Fibroblast of mammary gland (primary cell): Measurements from ENCODE around the gene RAPGEF4.

Experiments
- DNase-seq: peaks from one replicate; pipeline ENCODE4 v3.0.0-alpha.2; 2010; ENCODE audit warnings: low read depth
- H3K4me3 ChIP-seq: 2 replicates; pipeline ENCODE4 v1.5.1; 2011; ENCODE audit warnings: low read depth, mild to moderate bottlenecking, low read length, moderate library complexity; ENCODE audit not compliant: control insufficient read depth
- CTCF ChIP-seq: conservative IDR thresholded peaks from 2 replicates; pipeline ENCODE4 v1.5.1; 2011; ENCODE audit warnings: low read depth, low read length, inconsistent platforms; ENCODE audit not compliant: control insufficient read depth, insufficient read depth

The RAPGEF4 gene

GRCh38 chr2:173064151-173064805, 328.6 kb downstream of the RAPGEF4 start:
- TF ChIP-seq CTCF = no peak
- no peak for DNase-seq
- no peak overlapping the region for H3K4me3 ChIP-seq

GRCh38 chr2:173066887-173067676, 331.4 kb downstream of the RAPGEF4 start:
- TF ChIP-seq CTCF = no peak
- no peak overlapping the region for H3K4me3 ChIP-seq
- DNase-seq = no peak

- H3K4me3 ChIP-seq = peak overlapping the region; percentile 81
- no peak for TF ChIP-seq CTCF
- DNase-seq = no peak
Observed at GRCh38 chr2:173075056-173075780, 339.6 kb downstream of the RAPGEF4 start.

- peak; percentile 22 for TF ChIP-seq CTCF
- H3K4me3 ChIP-seq = peak within 1 kb of the TSS; percentile 81
- DNase-seq = peak; percentile 67
Observed at GRCh38 chr2:173075781-173076580, 340.3 kb downstream of the RAPGEF4 start, which contains the start of gene MAP3K20. MAP3K20 (plus strand) TSS chr2:173075846; CDS start chr2:173091032, 15,186 bp downstream.

GRCh38 chr2:173076581-173077345, 341.1 kb downstream of the RAPGEF4 start:
- DNase-seq = peak; percentile 55
- H3K4me3 ChIP-seq = peak overlapping the region; percentile 81
- no peak for TF ChIP-seq CTCF
